ENCODE results near the gene RUVBL2.

RUVBL2 gene
- total RNA-seq: 14.8 to 44.9 (median 31.8) reads per million in 18 experiments

- peak; percentile 100 for DNase-seq
Observed at GRCh38 chr19:48993175-48994034, at the start of gene RUVBL2, which contains the start of gene GYS1. Gene RUVBL2, plus strand, starts transcription at chr19:48993887. Its CDS starts 25 bp downstream, at chr19:48993912. Gene GYS1, minus strand, starts transcription at chr19:48993309. Its CDS starts 197 bp downstream, at chr19:48993112.

GRCh38 chr19:48945415-48945814, 48.3 kb upstream of the RUVBL2 start:
- DNase-seq: no peak

GRCh38 chr19:48945817-48946216, 47.9 kb upstream of the RUVBL2 start:
- no peak for DNase-seq

- DNase-seq: no peak
Observed at GRCh38 chr19:48946463-48947257, 47.0 kb upstream of the RUVBL2 start.

- no peak for DNase-seq
Observed at GRCh38 chr19:48947258-48947542, 46.5 kb upstream of the RUVBL2 start.

- DNase-seq: peak in 1 of 2 donors; percentile 46
Observed at GRCh38 chr19:48950159-48950558, 43.5 kb upstream of the RUVBL2 start.

- no peak for DNase-seq
Observed at GRCh38 chr19:48950830-48951519, 42.7 kb upstream of the RUVBL2 start.

GRCh38 chr19:48953141-48953540, 40.5 kb upstream of the RUVBL2 start:
- peak in 1 of 2 donors; percentile 40 for DNase-seq

GRCh38 chr19:48953990-48954594, 39.6 kb upstream of the RUVBL2 start:
- DNase-seq: no peak

GRCh38 chr19:48954595-48955307, 38.9 kb upstream of the RUVBL2 start, which contains the start of gene BAX:
Gene BAX, plus strand, starts transcription at chr19:48954875. Its CDS starts 54 bp downstream, at chr19:48954929.
- DNase-seq: peak; percentile 89 to 93

- no peak for DNase-seq
Observed at GRCh38 chr19:48955308-48955958, 38.3 kb upstream of the RUVBL2 start.

GRCh38 chr19:48958006-48958405, 35.7 kb upstream of the RUVBL2 start:
- no peak for DNase-seq

- peak; percentile 61 to 73 for DNase-seq
Observed at GRCh38 chr19:48959341-48960239, 34.1 kb upstream of the RUVBL2 start.

- peak in 1 of 2 donors; percentile 58 for DNase-seq
Observed at GRCh38 chr19:48961051-48961649, 32.5 kb upstream of the RUVBL2 start.

- no peak for DNase-seq
Observed at GRCh38 chr19:48961673-48962028, 32.0 kb upstream of the RUVBL2 start.

- peak; percentile 89 to 92 for DNase-seq
Observed at GRCh38 chr19:48962029-48962848, 31.4 kb upstream of the RUVBL2 start.

- DNase-seq: no peak
Observed at GRCh38 chr19:48962849-48963165, 30.9 kb upstream of the RUVBL2 start.

GRCh38 chr19:48963371-48964204, 30.1 kb upstream of the RUVBL2 start:
- DNase-seq: peak; percentile 46 to 78
